ENCODE data around the gene HECTD4. TPM values are rescaled to one million over a fixed set of nuclear protein-coding genes. Genes with fewer than 3 reads are reported as not detected.
A peak's percentile ranks its signal among the peaks of the same experiment; 100 is the strongest.

Gene HECTD4
- total RNA-seq, 1 donor from 2014 or later, result 40.7 TPM

GRCh38 chr12:112166051-112167015 lies 215.9 kb downstream of the HECTD4 start:
- Mint-ChIP-seq H3K9me3 (ENCODE audit: low read depth) (no peaks in the 10 kb centered on the region), H3K27ac (ENCODE audit: unreplicated experiment) (no peak overlapping the region), H3K27me3 (ENCODE audit: low read depth) (no peaks in the 10 kb centered on the region), H3K4me3 (ENCODE audit: unreplicated experiment) (no peak overlapping the region), H3K36me3 (ENCODE audit: low read depth) (peaks cover 14% of the 10 kb centered on the region), H3K4me1 (ENCODE audit: low read depth) (peaks cover 5% of the 10 kb centered on the region)
- TF ChIP-seq CTCF (IDR thresholded peaks at IDR 0.05), result no peak
- peak; percentile 84 for DNase-seq (ENCODE audit: low spot score)

GRCh38 chr12:112165624-112166023 lies 216.6 kb downstream of the HECTD4 start:
- H3K36me3 Mint-ChIP-seq (ENCODE audit: low read depth), result peaks cover 18% of the 10 kb centered on the region
- no peaks in the 10 kb centered on the region for H3K27me3 Mint-ChIP-seq (ENCODE audit: low read depth)
- TF ChIP-seq CTCF (IDR thresholded peaks at IDR 0.05), result no peak
- H3K9me3 Mint-ChIP-seq (ENCODE audit: low read depth), result no peaks in the 10 kb centered on the region
- peaks cover 5% of the 10 kb centered on the region for H3K4me1 Mint-ChIP-seq (ENCODE audit: low read depth)
- no peak overlapping the region for H3K4me3 Mint-ChIP-seq (ENCODE audit: unreplicated experiment)
- DNase-seq (ENCODE audit: low spot score), result peak; percentile 50
- no peak overlapping the region for H3K27ac Mint-ChIP-seq (ENCODE audit: unreplicated experiment)

GRCh38 chr12:112164011-112164660 lies 218.1 kb downstream of the HECTD4 start:
- Mint-ChIP-seq H3K36me3 (ENCODE audit: low read depth) (peaks cover 22% of the 10 kb centered on the region), H3K4me3 (ENCODE audit: unreplicated experiment) (no peak overlapping the region), H3K9me3 (ENCODE audit: low read depth) (no peaks in the 10 kb centered on the region), H3K27me3 (ENCODE audit: low read depth) (no peaks in the 10 kb centered on the region), H3K27ac (ENCODE audit: unreplicated experiment) (no peak overlapping the region), H3K4me1 (ENCODE audit: low read depth) (no peaks in the 10 kb centered on the region)
- peak; percentile 84 for DNase-seq (ENCODE audit: low spot score)
- no peak for TF ChIP-seq CTCF (IDR thresholded peaks at IDR 0.05)

- no peaks in the 10 kb centered on the region for H3K4me1 Mint-ChIP-seq (ENCODE audit: low read depth)
- no peaks in the 10 kb centered on the region for H3K9me3 Mint-ChIP-seq (ENCODE audit: low read depth)
- H3K27me3 Mint-ChIP-seq (ENCODE audit: low read depth), result no peaks in the 10 kb centered on the region
- DNase-seq (ENCODE audit: low spot score), result peak; percentile 87
- H3K27ac Mint-ChIP-seq (ENCODE audit: unreplicated experiment), result no peak overlapping the region
- no peak for TF ChIP-seq CTCF (IDR thresholded peaks at IDR 0.05)
- H3K36me3 Mint-ChIP-seq (ENCODE audit: low read depth), result peaks cover 27% of the 10 kb centered on the region
- no peak overlapping the region for H3K4me3 Mint-ChIP-seq (ENCODE audit: unreplicated experiment)
Measured at GRCh38 chr12:112163471-112163991, 218.7 kb downstream of the HECTD4 start.

- TF ChIP-seq CTCF (IDR thresholded peaks at IDR 0.05), result no peak
- H3K4me1 Mint-ChIP-seq (ENCODE audit: low read depth), result no peaks in the 10 kb centered on the region
- peak; percentile 84 for DNase-seq (ENCODE audit: low spot score)
- no peaks in the 10 kb centered on the region for H3K9me3 Mint-ChIP-seq (ENCODE audit: low read depth)
- no peaks in the 10 kb centered on the region for H3K27me3 Mint-ChIP-seq (ENCODE audit: low read depth)
- H3K4me3 Mint-ChIP-seq (ENCODE audit: unreplicated experiment), result no peak overlapping the region
- no peak overlapping the region for H3K27ac Mint-ChIP-seq (ENCODE audit: unreplicated experiment)
- peaks cover 32% of the 10 kb centered on the region for H3K36me3 Mint-ChIP-seq (ENCODE audit: low read depth)
Measured at GRCh38 chr12:112163056-112163455, 219.2 kb downstream of the HECTD4 start.
